H9 (cell line): ENCODE results near the gene BFSP1. TPM values are rescaled to one million over a fixed set of nuclear protein-coding genes. Genes with fewer than 3 reads are reported as not detected.

Experiments
- DNase-seq: peaks from one replicate; pipeline ENCODE4 v3.0.0-alpha.2; 2017
- H2AFZ ChIP-seq: one replicate; pipeline ENCODE4 v1.6.1; 2013; ENCODE audit warnings: mild to moderate bottlenecking, low read length, control low read depth, moderate library complexity
- H2AK5ac ChIP-seq: 2 replicates; pipeline ENCODE4 v1.6.1; 2013; ENCODE audit warnings: low read length, control low read depth, mixed read lengths; ENCODE audit not compliant: insufficient read length
- H2BK120ac ChIP-seq: one replicate; pipeline ENCODE4 v1.6.1; 2013; ENCODE audit warnings: low read depth, mild to moderate bottlenecking, low read length, control low read depth, inconsistent platforms; ENCODE audit not compliant: poor library complexity, severe bottlenecking
- H2BK12ac ChIP-seq: 2 replicates; pipeline ENCODE4 v1.6.1; 2013; ENCODE audit warnings: low read length, control low read depth, mixed read lengths, low read depth; ENCODE audit not compliant: insufficient read length
- H2BK15ac ChIP-seq: 2 replicates; pipeline ENCODE4 v1.6.1; 2013; ENCODE audit warnings: low read depth, low read length, control low read depth
- H2BK20ac ChIP-seq: one replicate; pipeline ENCODE4 v1.6.1; 2013; ENCODE audit warnings: low read depth, mild to moderate bottlenecking, low read length, control low read depth, inconsistent platforms; ENCODE audit not compliant: poor library complexity, severe bottlenecking
- H2BK5ac ChIP-seq: 2 replicates; pipeline ENCODE4 v1.6.1; 2013; ENCODE audit warnings: low read length, control low read depth, mixed read lengths; ENCODE audit not compliant: insufficient read length
- H3K14ac ChIP-seq: 2 replicates; pipeline ENCODE4 v1.6.1; 2013; ENCODE audit warnings: low read length, control low read depth; ENCODE audit not compliant: insufficient read depth
- H3K18ac ChIP-seq: 2 replicates; pipeline ENCODE4 v1.6.1; 2013; ENCODE audit warnings: low read depth, mild to moderate bottlenecking, mixed read lengths, low read length, control low read depth; ENCODE audit not compliant: insufficient read length
- H3K23ac ChIP-seq: 2 replicates; pipeline ENCODE4 v1.6.1; 2013; ENCODE audit warnings: low read length, control low read depth, mixed read lengths, low read depth; ENCODE audit not compliant: insufficient read length
- H3K23me2 ChIP-seq: 2 replicates; pipeline ENCODE4 v1.6.1; 2013; ENCODE audit warnings: low read depth, mild to moderate bottlenecking, mixed read lengths, low read length, control low read depth; ENCODE audit not compliant: insufficient read length, poor library complexity, severe bottlenecking
- H3K27ac ChIP-seq: 2 replicates; pipeline ENCODE4 v1.5.1; 2013; ENCODE audit warnings: low read length, control low read depth, mixed read lengths, low read depth; ENCODE audit not compliant: insufficient read length
- H3K27me3 ChIP-seq: 2 replicates; pipeline ENCODE4 v1.6.1; 2013; ENCODE audit warnings: low read length, control low read depth, inconsistent platforms; ENCODE audit not compliant: insufficient read depth
- H3K4ac ChIP-seq: 2 replicates; pipeline ENCODE4 v1.6.1; 2013; ENCODE audit warnings: low read depth, mild to moderate bottlenecking, control low read depth, inconsistent platforms, low read length, moderate library complexity
- H3K4me1 ChIP-seq: 2 replicates; pipeline ENCODE4 v1.6.1; 2013; ENCODE audit warnings: low read length, control low read depth, inconsistent platforms; ENCODE audit not compliant: insufficient read depth
- H3K4me2 ChIP-seq: 2 replicates; pipeline ENCODE4 v1.6.1; 2013; ENCODE audit warnings: low read length, control low read depth, mixed read lengths; ENCODE audit not compliant: insufficient read length, insufficient read depth
- H3K56ac ChIP-seq: 2 replicates; pipeline ENCODE4 v1.6.1; 2013; ENCODE audit warnings: low read depth, mild to moderate bottlenecking, mixed read lengths, low read length, control low read depth; ENCODE audit not compliant: insufficient read length
- H3K79me1 ChIP-seq: 2 replicates; pipeline ENCODE4 v1.6.1; 2013; ENCODE audit warnings: low read depth, mild to moderate bottlenecking, moderate library complexity, low read length, control low read depth, inconsistent platforms; ENCODE audit not compliant: insufficient read depth, poor library complexity, severe bottlenecking
- H3K79me2 ChIP-seq: 2 replicates; pipeline ENCODE4 v1.6.1; 2013; ENCODE audit warnings: low read length, control low read depth, inconsistent platforms; ENCODE audit not compliant: insufficient read depth
- H3K9ac ChIP-seq: 2 replicates; pipeline ENCODE4 v1.6.1; 2013; ENCODE audit warnings: low read length, control low read depth, mixed read lengths; ENCODE audit not compliant: insufficient read length; ENCODE audit errors: extremely low read depth
- H3K9me3 ChIP-seq: one replicate; pipeline ENCODE4 v1.6.1; 2013; ENCODE audit warnings: low read depth, low read length, inconsistent platforms; ENCODE audit not compliant: control insufficient read depth
- H3T11ph ChIP-seq: one replicate; pipeline ENCODE4 v1.6.1; 2013; ENCODE audit warnings: mild to moderate bottlenecking, low read length, control low read depth, inconsistent platforms
- H4K20me1 ChIP-seq: one replicate; pipeline ENCODE4 v1.6.1; 2013; ENCODE audit not compliant: control insufficient read depth, insufficient read length, insufficient read depth
- H4K5ac ChIP-seq: 2 replicates; pipeline ENCODE4 v1.6.1; 2013; ENCODE audit warnings: low read depth, mild to moderate bottlenecking, mixed read lengths, low read length, control low read depth; ENCODE audit not compliant: insufficient read length
- H4K8ac ChIP-seq: replicated peaks from 2 replicates; pipeline ENCODE4 v1.6.1; 2013; ENCODE audit warnings: low read length, control low read depth, mixed read lengths, low read depth; ENCODE audit not compliant: insufficient read length
- H4K91ac ChIP-seq: 2 replicates; pipeline ENCODE4 v1.6.1; 2013; ENCODE audit warnings: low read depth, mild to moderate bottlenecking, moderate library complexity, mixed read lengths, low read length, control low read depth; ENCODE audit not compliant: insufficient read length
- H3K27ac Mint-ChIP-seq, 3 experiments: 2 replicates in 2 of 3; 3 replicates in 1 of 3; pipeline ENCODE4 v1.8.0; 2020 to 2021; ENCODE audit warnings: mixed read lengths in 3 of 3, mild to moderate bottlenecking in 1 of 3, moderate library complexity in 1 of 3
- H3K27me3 Mint-ChIP-seq: 2 replicates; pipeline ENCODE4 v1.8.0; 2021; ENCODE audit warnings: low read depth, mild to moderate bottlenecking, moderate library complexity, mixed read lengths
- H3K36me3 Mint-ChIP-seq, 3 experiments: 2 replicates in 2 of 3; 3 replicates in 1 of 3; pipeline ENCODE4 v1.8.0; 2020 to 2021; ENCODE audit warnings: low read depth in 3 of 3, mixed read lengths in 3 of 3; ENCODE audit not compliant: insufficient read depth in 1 of 3
- H3K4me1 Mint-ChIP-seq, 2 experiments: 2 replicates each; pipeline ENCODE4 v1.8.0; 2020; ENCODE audit warnings: mixed read lengths in 2 of 2
- H3K4me3 Mint-ChIP-seq, 2 experiments: 2 replicates in 1 of 2; 3 replicates in 1 of 2; pipeline ENCODE4 v1.8.0; 2020 to 2021; ENCODE audit warnings: mild to moderate bottlenecking in 2 of 2, mixed read lengths in 2 of 2, moderate library complexity in 1 of 2
- H3K9me3 Mint-ChIP-seq, 2 experiments: 2 replicates in 1 of 2; 3 replicates in 1 of 2; pipeline ENCODE4 v1.8.0; 2020; ENCODE audit warnings: mild to moderate bottlenecking in 2 of 2, mixed read lengths in 2 of 2, moderate library complexity in 1 of 2
- WGBS: extraction: QIAGEN DNeasy Blood & Tissue Kit; methylation state at CpG from one replicate; pipeline ENCODE4 v1.1.7; 2013; ENCODE audit warnings: missing lambda C conversion rate, low lambda C conversion rate, mixed read lengths; ENCODE audit not compliant: insufficient read length; ENCODE audit errors: extremely low coverage; 5-methylcytosine and 5-hydroxymethylcytosine counted together
- total RNA-seq: library from RNA; stranded (reverse); gene quantifications from 2 replicates; pipeline ENCODE4 v1.2.1, GENCODE V29; 2021
- TF ChIP-seq, protein P1 (sequence below): fragments of 200-600 bp; sonication (generic); conservative IDR thresholded peaks from 3 replicates; pipeline ENCODE4 v1.8.0; 2021; ENCODE audit warnings: antibody characterized with exemption, mild to moderate bottlenecking

Gene BFSP1
- total RNA-seq, 1 experiment from 2014 or later: 9.4 TPM

DNA sequence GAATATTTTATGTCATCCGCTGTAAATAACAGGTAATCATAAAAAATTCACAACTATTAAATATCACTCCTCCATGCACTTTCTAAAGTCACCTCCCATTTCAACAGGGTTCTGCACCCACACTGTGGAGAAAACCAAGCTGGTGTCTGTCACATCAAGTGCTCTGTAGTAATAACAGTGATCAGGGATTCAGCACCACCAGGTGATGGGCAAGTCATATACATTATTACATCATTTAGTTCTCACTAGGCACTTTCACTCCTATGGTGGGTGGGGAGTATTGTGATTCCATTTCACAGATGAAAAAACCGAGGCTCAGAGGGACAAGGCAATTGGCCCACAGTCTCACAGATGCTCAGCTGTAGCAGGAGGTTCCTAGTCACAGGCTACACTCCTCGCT, 8.7 kb downstream of the BFSP1 start:
- H4K5ac ChIP-seq: no peak overlapping the region
- H3K4me2 ChIP-seq: no peak overlapping the region
- H2BK15ac ChIP-seq: no peak overlapping the region
- no peak overlapping the region for H3K18ac ChIP-seq
- no peak overlapping the region for H2BK12ac ChIP-seq
- no peak for DNase-seq
- TF ChIP-seq, protein P1, sequence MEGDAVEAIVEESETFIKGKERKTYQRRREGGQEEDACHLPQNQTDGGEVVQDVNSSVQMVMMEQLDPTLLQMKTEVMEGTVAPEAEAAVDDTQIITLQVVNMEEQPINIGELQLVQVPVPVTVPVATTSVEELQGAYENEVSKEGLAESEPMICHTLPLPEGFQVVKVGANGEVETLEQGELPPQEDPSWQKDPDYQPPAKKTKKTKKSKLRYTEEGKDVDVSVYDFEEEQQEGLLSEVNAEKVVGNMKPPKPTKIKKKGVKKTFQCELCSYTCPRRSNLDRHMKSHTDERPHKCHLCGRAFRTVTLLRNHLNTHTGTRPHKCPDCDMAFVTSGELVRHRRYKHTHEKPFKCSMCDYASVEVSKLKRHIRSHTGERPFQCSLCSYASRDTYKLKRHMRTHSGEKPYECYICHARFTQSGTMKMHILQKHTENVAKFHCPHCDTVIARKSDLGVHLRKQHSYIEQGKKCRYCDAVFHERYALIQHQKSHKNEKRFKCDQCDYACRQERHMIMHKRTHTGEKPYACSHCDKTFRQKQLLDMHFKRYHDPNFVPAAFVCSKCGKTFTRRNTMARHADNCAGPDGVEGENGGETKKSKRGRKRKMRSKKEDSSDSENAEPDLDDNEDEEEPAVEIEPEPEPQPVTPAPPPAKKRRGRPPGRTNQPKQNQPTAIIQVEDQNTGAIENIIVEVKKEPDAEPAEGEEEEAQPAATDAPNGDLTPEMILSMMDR: no peak
- no peak overlapping the region for H3T11ph ChIP-seq
- H3K4me3 Mint-ChIP-seq: no peak overlapping the region
- H3K27me3 Mint-ChIP-seq: no peaks in the 10 kb centered on the region; the same call in 1 of the 2 replicates
- H3K9me3 Mint-ChIP-seq: no peaks in the 10 kb centered on the region
- H3K23me2 ChIP-seq: no peaks in the 10 kb centered on the region
- peaks cover 5 to 10% of the 10 kb centered on the region in 2 experiments for H3K4me1 Mint-ChIP-seq
- H3K36me3 Mint-ChIP-seq: no peaks in the 10 kb centered on the region
- no peak overlapping the region for H3K23ac ChIP-seq
- H3K9me3 ChIP-seq: no peaks in the 10 kb centered on the region
- H4K8ac ChIP-seq: no peak overlapping the region
- H2BK20ac ChIP-seq: no peak overlapping the region
- no peak overlapping the region for H3K14ac ChIP-seq
- no peaks in the 10 kb centered on the region for H4K20me1 ChIP-seq
- WGBS: no CpG with 5 or more reads among the region's 3 CpGs
- no peak overlapping the region for H4K91ac ChIP-seq
- no peak overlapping the region for H3K9ac ChIP-seq
- no peak overlapping the region for H3K4ac ChIP-seq
- no peaks in the 10 kb centered on the region for H3K79me2 ChIP-seq
- H3K4me1 ChIP-seq: no peaks in the 10 kb centered on the region
- H2AFZ ChIP-seq: no peak overlapping the region
- no peak overlapping the region for H3K56ac ChIP-seq
- no peaks in the 10 kb centered on the region for H3K27me3 ChIP-seq
- H2BK120ac ChIP-seq: no peak overlapping the region
- no peaks in the 10 kb centered on the region for H3K79me1 ChIP-seq
- H3K27ac ChIP-seq: no peak overlapping the region
- H2BK5ac ChIP-seq: no peak overlapping the region
- H3K27ac Mint-ChIP-seq: no peak overlapping the region
- no peak overlapping the region for H2AK5ac ChIP-seq
